HCT116 (cell line): ENCODE measurements around the gene CDH4.

Experiments
- CEBPB ChIP-seq: IDR thresholded peaks from 2 replicates; pipeline ENCODE4 v1.6.1; 2012; ENCODE audit warnings: low read depth
- EGR1 ChIP-seq: IDR thresholded peaks from 2 replicates; pipeline ENCODE4 v1.6.1; 2012; ENCODE audit warnings: low read depth
- EZH2 ChIP-seq: fragments of 200-600 bp; sonication (generic); IDR thresholded peaks from 2 replicates; pipeline ENCODE4 v1.6.1; 2017; ENCODE audit warnings: antibody characterized with exemption, mixed run types
- EZH2phosphoT487 ChIP-seq: fragments of 200-600 bp; IDR thresholded peaks from 2 replicates; pipeline ENCODE4 v1.6.1; 2018; ENCODE audit warnings: antibody characterized with exemption, borderline replicate concordance
- JUND ChIP-seq: IDR thresholded peaks from 2 replicates; pipeline ENCODE4 v1.6.1; 2012
- POLR2A ChIP-seq: IDR thresholded peaks from 2 replicates; pipeline ENCODE4 v1.7.0; 2011; ENCODE audit warnings: borderline replicate concordance; ENCODE audit not compliant: insufficient read depth, insufficient read length; ENCODE audit errors: extremely low read depth
- POLR2AphosphoS5 ChIP-seq: IDR thresholded peaks from 2 replicates; pipeline ENCODE4 v1.6.1; 2011; ENCODE audit warnings: mild to moderate bottlenecking, low read depth, low read length, moderate library complexity
- SP1 ChIP-seq: IDR thresholded peaks from 2 replicates; pipeline ENCODE4 v1.6.1; 2012; ENCODE audit warnings: low read depth
- ZNF274 ChIP-seq: fragments of 200-500 bp; sonication (Bioruptor generic); IDR thresholded peaks from 2 replicates; pipeline ENCODE4 v1.6.1; 2014; ENCODE audit warnings: mild to moderate bottlenecking, low read depth, low read length, inconsistent platforms
- TF ChIP-seq, protein P1 (sequence below), 3 experiments: fragments of 200-600 bp in 1 of 3; sonication (generic) in 1 of 3; IDR thresholded peaks in 2 of 3; conservative IDR thresholded peaks in 1 of 3; 2 replicates each; pipeline ENCODE4 v1.5.1; 2012 to 2017; ENCODE audit warnings: low read depth in 2 of 3, low read length in 2 of 3, antibody characterized with exemption in 1 of 3, borderline replicate concordance in 1 of 3, control low read depth in 1 of 3, mild to moderate bottlenecking in 1 of 3, mixed read lengths in 1 of 3, mixed run types in 1 of 3, moderate library complexity in 1 of 3; ENCODE audit not compliant: insufficient read depth in 1 of 3

DNA sequence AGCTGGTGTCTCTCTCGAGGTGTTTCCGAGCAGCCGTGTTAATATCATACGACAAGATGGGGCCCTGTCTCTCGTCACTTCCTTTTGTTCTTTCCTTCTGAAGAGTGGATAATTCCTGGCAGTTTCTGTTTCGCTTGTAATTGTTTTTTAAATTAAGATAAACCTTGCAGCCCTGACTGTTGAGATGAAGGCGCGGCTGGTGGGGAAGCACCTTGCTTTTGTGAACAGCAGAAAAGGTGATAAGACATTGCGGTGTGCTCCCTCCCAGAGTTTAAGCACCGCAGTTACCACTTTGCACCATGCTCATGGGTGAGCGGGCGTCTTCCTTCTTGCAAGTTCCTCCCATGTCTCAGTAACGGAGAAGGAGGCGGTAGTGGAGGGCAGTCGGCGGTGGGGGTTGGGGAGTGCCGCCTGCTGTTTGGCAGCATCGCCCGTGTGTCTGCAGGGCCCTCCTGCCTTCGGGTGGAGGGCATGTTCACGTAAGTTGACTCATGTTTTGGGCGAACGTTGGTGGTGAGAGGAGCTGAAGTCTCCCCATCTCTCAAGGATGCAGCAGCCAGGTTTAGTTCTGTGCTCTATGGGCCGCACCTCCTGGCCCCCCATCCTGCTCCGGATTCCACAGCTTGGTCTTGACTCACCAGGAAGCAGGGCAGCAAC lies 467.8 kb downstream of the CDH4 start:
- TF ChIP-seq POLR2AphosphoS5, result no peak
- no peak for TF ChIP-seq SP1
- TF ChIP-seq ZNF274, result no peak
- no peak for TF ChIP-seq JUND
- TF ChIP-seq, protein P1, sequence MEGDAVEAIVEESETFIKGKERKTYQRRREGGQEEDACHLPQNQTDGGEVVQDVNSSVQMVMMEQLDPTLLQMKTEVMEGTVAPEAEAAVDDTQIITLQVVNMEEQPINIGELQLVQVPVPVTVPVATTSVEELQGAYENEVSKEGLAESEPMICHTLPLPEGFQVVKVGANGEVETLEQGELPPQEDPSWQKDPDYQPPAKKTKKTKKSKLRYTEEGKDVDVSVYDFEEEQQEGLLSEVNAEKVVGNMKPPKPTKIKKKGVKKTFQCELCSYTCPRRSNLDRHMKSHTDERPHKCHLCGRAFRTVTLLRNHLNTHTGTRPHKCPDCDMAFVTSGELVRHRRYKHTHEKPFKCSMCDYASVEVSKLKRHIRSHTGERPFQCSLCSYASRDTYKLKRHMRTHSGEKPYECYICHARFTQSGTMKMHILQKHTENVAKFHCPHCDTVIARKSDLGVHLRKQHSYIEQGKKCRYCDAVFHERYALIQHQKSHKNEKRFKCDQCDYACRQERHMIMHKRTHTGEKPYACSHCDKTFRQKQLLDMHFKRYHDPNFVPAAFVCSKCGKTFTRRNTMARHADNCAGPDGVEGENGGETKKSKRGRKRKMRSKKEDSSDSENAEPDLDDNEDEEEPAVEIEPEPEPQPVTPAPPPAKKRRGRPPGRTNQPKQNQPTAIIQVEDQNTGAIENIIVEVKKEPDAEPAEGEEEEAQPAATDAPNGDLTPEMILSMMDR (IDR thresholded peaks at IDR 0.05 in 2 of 3, conservative IDR thresholded peaks at IDR 0.05 in 1 of 3; ENCODE audit: borderline replicate concordance in 1 of 3, insufficient read depth in 1 of 3, low read depth in 2 of 3, low read length in 2 of 3), result no peak
- TF ChIP-seq EGR1, result no peak
- TF ChIP-seq EZH2, result no peak
- no peak for TF ChIP-seq POLR2A
- no peak for TF ChIP-seq CEBPB
- no peak for TF ChIP-seq EZH2phosphoT487
